Measurements from ENCODE around the gene CHURC1. TPM values are rescaled to one million over a fixed set of nuclear protein-coding genes. Genes with fewer than 3 reads are reported as not detected.
A peak's percentile ranks its signal among the peaks of the same experiment; 100 is the strongest.

Gene CHURC1
- total and polyA plus RNA-seq, 2 of the 13 experiments (the other 11 are each of a cell fraction or from before 2014, with no cell fraction given) = 41.1 to 74.4 TPM

DNA sequence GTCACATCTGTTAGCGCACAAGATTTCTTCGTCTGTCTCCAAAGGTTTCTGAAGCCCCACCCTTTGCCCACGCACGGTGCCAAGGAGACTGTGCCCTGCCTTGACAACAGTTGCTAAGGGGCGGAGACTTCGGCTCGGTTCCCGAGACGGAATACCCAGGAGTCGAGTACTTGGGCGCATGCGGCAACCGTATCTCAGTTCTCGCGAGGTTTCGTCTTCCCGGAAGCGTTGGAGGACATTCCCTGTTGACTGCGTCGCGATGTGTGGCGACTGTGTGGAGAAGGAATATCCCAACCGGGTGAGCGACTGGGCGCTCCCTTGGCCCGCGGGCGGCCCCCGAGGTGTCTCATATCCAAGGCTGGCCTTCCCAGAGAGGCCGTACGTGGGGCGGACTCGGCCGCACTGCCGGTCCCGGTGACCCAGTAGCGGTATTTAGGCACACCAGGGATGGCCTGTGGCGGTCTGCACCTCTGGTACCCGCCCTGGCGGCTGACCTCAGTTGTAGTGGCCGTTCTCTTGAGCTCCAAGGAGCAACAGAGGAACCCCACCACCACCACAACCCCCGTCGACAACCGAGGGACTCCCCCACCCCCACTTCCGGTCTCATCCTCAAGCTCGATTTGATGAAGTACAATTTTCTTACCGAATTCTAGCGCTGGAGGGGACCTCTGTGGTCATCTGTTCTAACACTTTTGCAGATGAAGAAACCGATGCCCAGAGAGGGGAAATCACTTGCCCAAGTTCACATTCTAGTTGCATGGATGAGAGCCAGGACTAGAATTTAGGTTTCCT lies at the start of gene CHURC1 (continued):
- TF ChIP-seq ZNF547 (CRISPR knock-in tag; IDR thresholded peaks at IDR 0.05) (peak; percentile 49; the same call in 1 of the 2 replicates), SALL1 (CRISPR knock-in tag; IDR thresholded peaks at IDR 0.05) (peak; percentile 72), JARID2 (CRISPR knock-in tag; IDR thresholded peaks at IDR 0.05; ENCODE audit: insufficient replicate concordance) (no peak), MBNL3 (CRISPR knock-in tag; conservative IDR thresholded peaks at IDR 0.05) (no peak), NPAS2 (CRISPR knock-in tag; IDR thresholded peaks at IDR 0.05; ENCODE audit: borderline replicate concordance) (no peak), ZMYM3 (CRISPR knock-in tag; IDR thresholded peaks at IDR 0.05) (peak; percentile 6; the same call in 1 of the 2 replicates), SP4 (CRISPR knock-in tag; IDR thresholded peaks at IDR 0.05) (peak; percentile 60; the same call in 1 of the 2 replicates), FOXK2 (IDR thresholded peaks at IDR 0.05) (peak; percentile 59; the same call in 1 of the 2 replicates), ZBTB1 (CRISPR knock-in tag; IDR thresholded peaks at IDR 0.05; ENCODE audit: borderline replicate concordance) (no peak), TCF7 (IDR thresholded peaks at IDR 0.05; ENCODE audit: low read depth) (no peak), ZNF335 (CRISPR knock-in tag; IDR thresholded peaks at IDR 0.05) (no peak), CBFB (CRISPR knock-in tag; IDR thresholded peaks at IDR 0.05) (0 out of 2 replicates have a peak, but pooled peaks have one; percentile 32), SRSF9 (IDR thresholded peaks at IDR 0.05; ENCODE audit: borderline replicate concordance, insufficient read depth, low read depth, low read length, poor library complexity, severe bottlenecking) (no peak), ZNF598 (CRISPR knock-in tag; IDR thresholded peaks at IDR 0.05; ENCODE audit: borderline replicate concordance) (0 out of 2 replicates have a peak, but pooled peaks have one; percentile 42), MTF1 (CRISPR knock-in tag; IDR thresholded peaks at IDR 0.05) (no peak), ZNF253 (CRISPR knock-in tag; IDR thresholded peaks at IDR 0.05; ENCODE audit: borderline replicate concordance) (no peak), ZNF775 (CRISPR knock-in tag; IDR thresholded peaks at IDR 0.05; ENCODE audit: borderline replicate concordance) (no peak), MAF1 (CRISPR knock-in tag; IDR thresholded peaks at IDR 0.05; ENCODE audit: borderline replicate concordance) (no peak), TRIM24 (CRISPR knock-in tag; IDR thresholded peaks at IDR 0.05) (no peak), ZNF33B (CRISPR knock-in tag; IDR thresholded peaks at IDR 0.05) (0 out of 2 replicates have a peak, but pooled peaks have one; percentile 46)
- TF ChIP-seq, protein P1, sequence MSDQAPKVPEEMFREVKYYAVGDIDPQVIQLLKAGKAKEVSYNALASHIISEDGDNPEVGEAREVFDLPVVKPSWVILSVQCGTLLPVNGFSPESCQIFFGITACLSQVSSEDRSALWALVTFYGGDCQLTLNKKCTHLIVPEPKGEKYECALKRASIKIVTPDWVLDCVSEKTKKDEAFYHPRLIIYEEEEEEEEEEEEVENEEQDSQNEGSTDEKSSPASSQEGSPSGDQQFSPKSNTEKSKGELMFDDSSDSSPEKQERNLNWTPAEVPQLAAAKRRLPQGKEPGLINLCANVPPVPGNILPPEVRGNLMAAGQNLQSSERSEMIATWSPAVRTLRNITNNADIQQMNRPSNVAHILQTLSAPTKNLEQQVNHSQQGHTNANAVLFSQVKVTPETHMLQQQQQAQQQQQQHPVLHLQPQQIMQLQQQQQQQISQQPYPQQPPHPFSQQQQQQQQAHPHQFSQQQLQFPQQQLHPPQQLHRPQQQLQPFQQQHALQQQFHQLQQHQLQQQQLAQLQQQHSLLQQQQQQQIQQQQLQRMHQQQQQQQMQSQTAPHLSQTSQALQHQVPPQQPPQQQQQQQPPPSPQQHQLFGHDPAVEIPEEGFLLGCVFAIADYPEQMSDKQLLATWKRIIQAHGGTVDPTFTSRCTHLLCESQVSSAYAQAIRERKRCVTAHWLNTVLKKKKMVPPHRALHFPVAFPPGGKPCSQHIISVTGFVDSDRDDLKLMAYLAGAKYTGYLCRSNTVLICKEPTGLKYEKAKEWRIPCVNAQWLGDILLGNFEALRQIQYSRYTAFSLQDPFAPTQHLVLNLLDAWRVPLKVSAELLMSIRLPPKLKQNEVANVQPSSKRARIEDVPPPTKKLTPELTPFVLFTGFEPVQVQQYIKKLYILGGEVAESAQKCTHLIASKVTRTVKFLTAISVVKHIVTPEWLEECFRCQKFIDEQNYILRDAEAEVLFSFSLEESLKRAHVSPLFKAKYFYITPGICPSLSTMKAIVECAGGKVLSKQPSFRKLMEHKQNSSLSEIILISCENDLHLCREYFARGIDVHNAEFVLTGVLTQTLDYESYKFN (CRISPR knock-in tag; conservative IDR thresholded peaks at IDR 0.05) = 0 out of 2 replicates have a peak, but pooled peaks have one; percentile 12
- TF ChIP-seq, protein P2, sequence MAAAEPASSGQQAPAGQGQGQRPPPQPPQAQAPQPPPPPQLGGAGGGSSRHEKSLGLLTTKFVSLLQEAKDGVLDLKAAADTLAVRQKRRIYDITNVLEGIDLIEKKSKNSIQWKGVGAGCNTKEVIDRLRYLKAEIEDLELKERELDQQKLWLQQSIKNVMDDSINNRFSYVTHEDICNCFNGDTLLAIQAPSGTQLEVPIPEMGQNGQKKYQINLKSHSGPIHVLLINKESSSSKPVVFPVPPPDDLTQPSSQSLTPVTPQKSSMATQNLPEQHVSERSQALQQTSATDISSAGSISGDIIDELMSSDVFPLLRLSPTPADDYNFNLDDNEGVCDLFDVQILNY (CRISPR knock-in tag; conservative IDR thresholded peaks at IDR 0.05) = peak; percentile 53; the same call in 1 of the 2 replicates
- TF ChIP-seq, protein P3, sequence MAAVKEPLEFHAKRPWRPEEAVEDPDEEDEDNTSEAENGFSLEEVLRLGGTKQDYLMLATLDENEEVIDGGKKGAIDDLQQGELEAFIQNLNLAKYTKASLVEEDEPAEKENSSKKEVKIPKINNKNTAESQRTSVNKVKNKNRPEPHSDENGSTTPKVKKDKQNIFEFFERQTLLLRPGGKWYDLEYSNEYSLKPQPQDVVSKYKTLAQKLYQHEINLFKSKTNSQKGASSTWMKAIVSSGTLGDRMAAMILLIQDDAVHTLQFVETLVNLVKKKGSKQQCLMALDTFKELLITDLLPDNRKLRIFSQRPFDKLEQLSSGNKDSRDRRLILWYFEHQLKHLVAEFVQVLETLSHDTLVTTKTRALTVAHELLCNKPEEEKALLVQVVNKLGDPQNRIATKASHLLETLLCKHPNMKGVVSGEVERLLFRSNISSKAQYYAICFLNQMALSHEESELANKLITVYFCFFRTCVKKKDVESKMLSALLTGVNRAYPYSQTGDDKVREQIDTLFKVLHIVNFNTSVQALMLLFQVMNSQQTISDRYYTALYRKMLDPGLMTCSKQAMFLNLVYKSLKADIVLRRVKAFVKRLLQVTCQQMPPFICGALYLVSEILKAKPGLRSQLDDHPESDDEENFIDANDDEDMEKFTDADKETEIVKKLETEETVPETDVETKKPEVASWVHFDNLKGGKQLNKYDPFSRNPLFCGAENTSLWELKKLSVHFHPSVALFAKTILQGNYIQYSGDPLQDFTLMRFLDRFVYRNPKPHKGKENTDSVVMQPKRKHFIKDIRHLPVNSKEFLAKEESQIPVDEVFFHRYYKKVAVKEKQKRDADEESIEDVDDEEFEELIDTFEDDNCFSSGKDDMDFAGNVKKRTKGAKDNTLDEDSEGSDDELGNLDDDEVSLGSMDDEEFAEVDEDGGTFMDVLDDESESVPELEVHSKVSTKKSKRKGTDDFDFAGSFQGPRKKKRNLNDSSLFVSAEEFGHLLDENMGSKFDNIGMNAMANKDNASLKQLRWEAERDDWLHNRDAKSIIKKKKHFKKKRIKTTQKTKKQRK (IDR thresholded peaks at IDR 0.05; ENCODE audit: low read length) = no peak
